ENCODE measurements around the gene SOX18. TPM values are rescaled to one million over a fixed set of nuclear protein-coding genes. Genes with fewer than 3 reads are reported as not detected.
A peak's percentile ranks its signal among the peaks of the same experiment; 100 is the strongest.

The SOX18 gene
- total and polyA plus RNA-seq, 8 donors, result 0.58 to 26.6 (median 8.7) TPM

DNA sequence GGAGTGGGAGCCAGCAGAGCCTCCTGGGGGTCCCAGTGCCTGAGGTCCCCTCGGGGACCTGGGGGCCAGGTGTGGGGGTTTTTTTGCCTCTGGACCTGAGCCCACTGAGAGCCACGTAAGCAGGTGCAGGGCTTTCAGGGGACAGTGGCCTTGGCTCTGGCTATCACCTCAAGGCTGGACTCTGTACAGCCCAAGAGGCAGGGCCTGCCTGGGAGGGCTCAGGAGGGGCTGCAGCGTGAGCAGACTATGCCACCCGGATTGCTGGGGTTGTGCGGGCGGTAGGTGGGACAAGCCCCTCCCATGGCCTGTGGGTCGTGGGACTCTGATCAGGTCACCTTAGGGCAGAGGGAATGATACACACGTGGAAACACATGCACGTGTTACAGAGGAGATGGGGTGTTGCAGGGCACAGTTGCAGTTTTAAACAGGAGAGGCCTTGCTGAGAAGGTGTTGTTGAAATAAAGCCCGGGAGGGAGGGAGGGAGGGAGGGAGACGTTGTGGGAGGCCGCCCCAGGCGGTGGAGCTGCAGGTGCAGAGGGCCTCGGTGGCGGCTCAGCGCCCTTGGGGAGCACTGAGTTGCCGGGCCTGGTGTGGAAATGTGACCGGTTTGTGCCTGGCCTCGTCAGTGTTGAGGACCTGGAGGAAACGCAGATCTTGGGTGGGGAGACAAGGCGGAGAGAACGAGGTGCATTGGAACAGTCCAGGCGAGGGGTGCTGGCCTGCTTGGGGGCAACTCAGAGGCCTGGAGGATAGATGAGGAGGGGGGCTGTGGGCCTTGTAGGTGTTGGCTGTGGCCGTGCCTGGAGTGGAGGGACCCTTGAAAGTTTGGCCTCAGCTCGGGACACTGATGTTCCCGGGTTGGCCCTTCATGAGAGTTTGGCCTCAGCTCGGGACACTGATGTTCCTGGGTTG, 15.9 kb upstream of the SOX18 start:
- no peak for DNase-seq
- no peak for TF ChIP-seq EP300 (IDR thresholded peaks at IDR 0.05)
- no peak overlapping the region for H3K27ac ChIP-seq
- H3K4me1 ChIP-seq, result peaks cover 31 to 55% (median 37%) of the 10 kb centered on the region in 4 donors
- intact Hi-C loops (cut with DNase I; ENCODE audit: low total_unique reads), result no loop called here
- H3K27me3 ChIP-seq, result no peaks in the 10 kb centered on the region
- WGBS, 5 donors, result 43 to 56% (median 49%) methylated on average over 26 to 27 of the region's 27 CpGs
- H3K36me3 ChIP-seq, result peaks cover 0 to 5% (median under 1%) of the 10 kb centered on the region in 4 donors
- no peaks in the 10 kb centered on the region for H3K9me3 ChIP-seq
- H3K4me3 ChIP-seq, result no peak overlapping the region

DNA sequence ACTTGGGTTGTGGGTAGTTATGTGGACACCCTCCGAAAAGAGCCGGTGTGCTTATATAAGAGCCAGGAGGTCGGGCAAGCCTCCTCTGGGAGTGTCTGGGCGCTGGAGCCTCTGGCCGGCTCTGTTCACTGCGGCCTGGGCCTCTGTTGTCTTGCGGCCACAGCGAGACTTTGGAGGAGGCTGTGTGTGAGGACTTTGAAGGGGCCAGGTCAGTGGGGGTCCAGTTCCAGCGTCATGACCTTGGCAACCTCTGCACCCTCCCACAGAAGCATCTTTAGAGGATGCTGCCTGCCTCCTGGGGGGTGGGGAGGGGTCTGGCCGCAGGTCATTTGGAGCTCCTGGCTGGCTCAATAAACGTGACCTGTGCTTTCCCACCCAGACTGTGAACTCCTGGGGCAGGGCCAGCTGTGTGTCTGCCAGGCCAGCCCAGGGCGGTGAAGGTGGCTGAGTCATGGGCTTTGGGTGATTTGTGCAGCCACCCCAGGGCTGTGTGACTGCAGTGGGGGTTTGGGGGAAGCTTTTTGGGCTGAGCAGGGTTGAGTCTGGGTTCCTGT, 14.8 kb upstream of the SOX18 start:
- DNase-seq, result peak in 1 of 2 donors; percentile 49
- peak overlapping the region; percentile 68 to 98 (median 96) for H3K4me3 ChIP-seq
- TF ChIP-seq CTCF (IDR thresholded peaks at IDR 0.05) (no peak), POLR2AphosphoS5 (IDR thresholded peaks at IDR 0.05) (no peak), POLR2A (IDR thresholded peaks at IDR 0.05) (no peak), EP300 (IDR thresholded peaks at IDR 0.05) (no peak)
- WGBS, 5 donors, result 22 to 46% (median 40%) methylated on average over 12 of the region's 12 CpGs
- H3K27ac ChIP-seq, result peak overlapping the region in 3 of 5 donors; percentile 81 to 87 (median 86)
- intact Hi-C loops (cut with DNase I; ENCODE audit: low total_unique reads), result no loop called here
- H3K27me3 ChIP-seq, result no peaks in the 10 kb centered on the region
- peaks cover 32 to 48% (median 37%) of the 10 kb centered on the region in 4 donors for H3K4me1 ChIP-seq
- no peaks in the 10 kb centered on the region for H3K36me3 ChIP-seq
- H3K9me3 ChIP-seq, result no peaks in the 10 kb centered on the region

DNA sequence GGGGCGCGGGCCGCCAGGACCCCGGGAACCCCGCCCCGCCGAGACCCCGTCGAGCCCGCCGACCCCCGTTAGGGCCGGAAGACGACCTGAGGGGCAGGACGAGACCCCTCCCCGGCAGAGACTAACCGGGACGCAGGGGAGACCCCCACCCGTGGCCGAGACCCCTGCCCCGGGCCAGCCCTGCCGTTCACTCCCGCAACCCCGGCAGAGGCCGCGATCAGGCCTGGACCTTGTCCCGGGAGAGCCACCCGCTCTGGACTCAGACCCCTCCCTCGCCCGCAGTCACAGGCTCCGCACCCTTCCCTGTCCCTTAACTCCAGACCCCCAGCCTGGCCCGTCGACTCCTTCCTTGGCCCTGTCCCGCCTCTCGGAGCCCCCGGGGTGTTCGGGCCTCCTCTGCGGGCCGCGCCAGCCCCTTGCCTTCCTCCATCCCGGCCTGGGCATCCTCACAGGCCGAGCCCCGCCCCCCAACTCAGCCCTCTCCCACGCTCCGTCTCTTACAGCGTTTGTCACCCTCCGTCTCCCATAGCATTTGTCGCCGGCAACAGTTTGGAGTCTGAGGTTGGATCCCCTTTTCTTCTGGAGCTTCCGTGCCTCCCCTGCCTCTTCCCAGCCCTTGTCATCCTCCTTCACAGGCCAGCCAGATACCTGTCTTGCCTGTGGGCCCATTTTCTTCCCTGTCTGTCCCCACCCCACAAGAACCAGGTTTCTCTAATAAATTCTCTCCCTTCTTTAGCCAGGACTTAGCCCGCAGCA, 14.1 kb upstream of the SOX18 start:
- peak overlapping the region; percentile 68 to 98 (median 96) for H3K4me3 ChIP-seq
- peaks cover 36 to 47% (median 43%) of the 10 kb centered on the region in 4 donors for H3K4me1 ChIP-seq
- peak in 1 of 2 donors; percentile 60 for DNase-seq
- no peaks in the 10 kb centered on the region for H3K9me3 ChIP-seq
- intact Hi-C loops (cut with DNase I; ENCODE audit: low total_unique reads), result no loop called here
- no peaks in the 10 kb centered on the region for H3K36me3 ChIP-seq
- whole genome bisulfite sequencing, 5 donors, result 3 to 4% (median 3%) methylated on average over 31 to 51 of the region's 51 CpGs
- peak overlapping the region; percentile 67 to 87 (median 81) for H3K27ac ChIP-seq
- H3K27me3 ChIP-seq, result no peaks in the 10 kb centered on the region
- TF ChIP-seq POLR2AphosphoS5 (IDR thresholded peaks at IDR 0.05) (no peak), EP300 (IDR thresholded peaks at IDR 0.05) (no peak), CTCF (IDR thresholded peaks at IDR 0.05) (no peak), POLR2A (IDR thresholded peaks at IDR 0.05) (no peak)

DNA sequence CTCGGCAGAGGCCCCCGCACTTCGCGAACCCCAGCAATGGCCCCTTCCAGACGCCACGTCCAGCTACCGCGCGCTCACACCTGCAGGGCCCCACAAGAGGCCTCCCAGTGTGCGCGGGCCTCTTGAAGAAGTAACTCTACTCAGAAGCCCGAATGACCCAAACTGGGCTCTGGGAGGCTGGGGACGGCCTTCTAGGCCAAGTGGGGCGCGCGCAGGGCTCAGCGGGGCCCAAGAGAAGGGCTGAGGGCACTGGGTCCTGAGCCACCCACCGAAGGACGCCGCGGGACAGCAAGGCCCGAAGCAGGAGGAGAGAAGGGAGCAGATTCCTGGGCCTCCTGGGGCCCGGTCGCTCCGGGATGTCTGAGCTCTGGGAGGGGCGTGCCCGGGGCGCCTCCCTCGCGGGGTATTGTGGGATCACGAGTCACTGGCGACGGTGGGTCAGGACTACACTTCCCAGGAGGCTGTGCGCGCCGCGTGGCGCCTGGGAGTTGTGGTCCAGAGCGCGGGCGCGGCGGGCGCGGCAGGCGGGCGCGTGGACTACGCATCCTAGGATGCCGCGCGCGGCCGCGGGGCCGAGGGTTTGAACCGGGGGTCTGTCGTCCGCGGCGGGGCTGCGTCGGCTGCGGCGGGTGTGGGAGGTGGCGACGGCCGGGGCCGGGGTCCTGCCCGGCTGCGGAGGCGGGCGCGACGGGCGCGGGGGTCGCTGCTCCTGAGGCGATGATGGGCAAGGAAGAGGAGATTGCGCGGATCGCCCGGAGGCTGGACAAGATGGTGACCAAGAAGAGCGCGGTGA, 13.4 kb upstream of the SOX18 start, which contains the start of gene TCEA2:
TSS of gene TCEA2 (plus strand) at position 603 of the 793 bp plus-strand sequence. CDS start at position 718, 115 bp downstream.
- peak within 1 kb of the TSS; percentile 68 to 98 (median 96) for H3K4me3 ChIP-seq
- DNase-seq, result peak; percentile 97 to 99
- peak within 1 kb of the TSS; percentile 78 to 87 (median 81) for H3K27ac ChIP-seq
- WGBS, 5 donors, result 5 to 35% (median 7%) methylated on average over 20 to 85 of the region's 85 CpGs
- H3K9me3 ChIP-seq, result no peaks in the 10 kb centered on the region
- H3K27me3 ChIP-seq, result peaks cover 0 to 1% (median 0%) of the 10 kb centered on the region in 3 donors
- peaks cover 42 to 53% (median 50%) of the 10 kb centered on the region in 4 donors for H3K4me1 ChIP-seq
- intact Hi-C loops (cut with DNase I; ENCODE audit: low total_unique reads), result no loop called here
- no peaks in the 10 kb centered on the region for H3K36me3 ChIP-seq
- TF ChIP-seq POLR2AphosphoS5 (IDR thresholded peaks at IDR 0.05), result peak; percentile 74 to 91 (median 83)
- no peak for TF ChIP-seq EP300 (IDR thresholded peaks at IDR 0.05)
- peak in 1 of 4 donors; percentile 76 for TF ChIP-seq POLR2A (IDR thresholded peaks at IDR 0.05)
